Mammary epithelial cell (primary cell): ENCODE results near the gene AOC2.

Experiments
- CTCF ChIP-seq, 2 donors: IDR thresholded peaks in 1 of 2; conservative IDR thresholded peaks in 1 of 2; 2 replicates each; pipeline ENCODE4 v1.5.1; 2011 to 2012; ENCODE audit warnings: inconsistent platforms in 2 of 2, low read length in 2 of 2, mild to moderate bottlenecking in 2 of 2, control low read depth in 1 of 2, low read depth in 1 of 2; ENCODE audit not compliant: insufficient read depth in 1 of 2; ENCODE audit errors: extremely low read depth in 1 of 2
- EZH2 ChIP-seq: IDR thresholded peaks from 2 replicates; pipeline ENCODE4 v1.6.1; 2012; ENCODE audit warnings: low read length, inconsistent platforms, borderline replicate concordance

- TF ChIP-seq CTCF (conservative IDR thresholded peaks at IDR 0.05 in 1 of 2, IDR thresholded peaks at IDR 0.05 in 1 of 2; ENCODE audit: extremely low read depth in 1 of 2, insufficient read depth in 1 of 2, low read depth in 1 of 2, low read length in 2 of 2) (no peak), EZH2 (no peak)
These were observed 41.1 kb upstream of the AOC2 start for GRCh38 chr17:42803074-42803883.
